Hematopoietic multipotent progenitor cell treated with erythropoietin and hydrocortisone succinate and interleukin-3 and kit ligand, for 15 days (in vitro differentiated cells): ENCODE results near the gene PRMT2.
A peak's percentile ranks its signal among the peaks of the same experiment; 100 is the strongest.
"Not testable (repeated sequence)": the region's sequence is repeated elsewhere in the genome, so short reads cannot be mapped to it uniquely, and the experiment has no call there.

Experiments
- DNase-seq: peaks from one replicate; pipeline ENCODE4 v3.0.0-alpha.2; 2015; ENCODE audit warnings: low spot score

Gene PRMT2

DNA sequence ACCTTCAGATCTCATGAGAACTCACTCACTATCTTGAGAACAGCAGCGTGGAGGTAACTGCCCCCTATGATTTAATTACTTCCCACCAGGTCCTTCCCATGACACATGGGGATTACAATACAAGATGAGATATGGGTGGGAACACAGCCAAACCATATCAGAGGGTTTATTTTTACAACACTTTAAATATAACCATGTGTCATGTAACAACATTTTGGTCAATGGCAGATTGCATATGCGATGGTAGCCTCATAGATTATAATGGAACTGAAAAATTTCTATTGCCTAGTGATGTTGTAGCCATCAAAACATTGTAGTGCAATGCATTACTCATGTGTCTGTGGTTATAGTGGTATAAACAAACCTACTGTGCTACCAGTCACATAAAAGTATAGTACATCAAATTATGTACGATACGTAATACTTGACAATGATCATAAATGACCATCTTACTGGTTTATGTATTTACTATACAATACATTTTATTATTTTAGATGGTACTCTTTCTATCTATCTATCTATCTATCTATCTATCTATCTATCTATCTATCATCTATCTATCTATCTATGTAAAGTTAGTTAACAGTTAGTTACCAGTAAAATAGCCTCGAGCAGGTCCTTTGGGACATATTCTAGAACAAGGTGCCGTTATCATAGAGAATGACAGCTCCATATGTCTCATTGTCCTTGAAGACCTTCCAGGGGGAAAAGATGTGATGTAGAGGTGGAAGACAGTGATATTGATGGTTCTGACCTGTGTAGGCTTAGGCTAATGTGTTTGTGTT is 18.0 kb upstream of the PRMT2 start:
- DNase-seq, result no peak

DNA sequence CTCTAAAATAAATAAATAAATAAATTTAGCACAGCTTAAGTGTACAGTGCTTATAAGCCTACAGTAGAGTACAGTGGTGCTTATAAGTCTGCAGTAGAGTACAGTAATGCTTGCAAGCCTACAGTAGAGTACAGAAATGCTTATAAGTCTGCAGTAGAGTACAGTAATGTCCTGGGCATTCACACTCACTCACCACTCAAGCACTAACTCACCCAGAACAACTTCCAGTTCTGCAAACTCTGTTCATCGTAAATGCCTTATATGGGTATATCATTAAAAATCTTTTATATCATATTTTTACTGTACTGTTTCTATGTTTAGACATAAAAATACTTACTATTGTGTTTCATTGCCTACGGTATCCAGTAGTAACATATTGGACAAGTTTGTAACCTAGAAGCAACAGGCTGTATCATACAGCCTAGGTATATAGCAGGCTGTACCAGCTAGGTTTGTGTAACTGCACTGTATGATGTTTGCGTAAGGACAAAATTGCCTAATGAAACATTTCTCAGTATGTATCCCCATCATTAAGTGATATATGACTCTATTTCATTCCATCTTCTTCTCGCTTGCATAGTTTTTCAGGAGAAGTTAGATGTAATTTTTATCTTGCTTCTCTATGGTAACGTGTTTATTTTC is 16.6 kb upstream of the PRMT2 start:
- DNase-seq, result no peak

DNA sequence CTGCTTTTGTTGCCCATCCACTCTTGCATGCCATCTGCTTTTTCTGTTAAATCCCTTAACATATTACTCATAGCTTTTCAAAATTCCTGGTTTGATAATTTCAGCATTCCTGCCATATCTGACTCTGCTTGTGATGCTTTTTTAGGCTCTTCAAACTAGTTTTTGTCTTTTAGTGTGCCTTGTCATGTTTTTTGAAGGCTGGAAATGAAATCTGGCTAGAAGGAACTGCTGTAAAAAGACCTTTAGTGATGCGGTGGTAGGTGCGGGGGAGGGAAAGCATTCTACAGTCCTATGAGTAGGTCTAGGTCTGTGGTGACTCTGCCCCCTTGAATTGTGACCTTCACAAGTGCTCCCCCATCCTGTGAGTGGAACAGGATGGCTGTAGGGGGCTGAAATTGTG is 15.6 kb upstream of the PRMT2 start:
- DNase-seq, result no peak

DNA sequence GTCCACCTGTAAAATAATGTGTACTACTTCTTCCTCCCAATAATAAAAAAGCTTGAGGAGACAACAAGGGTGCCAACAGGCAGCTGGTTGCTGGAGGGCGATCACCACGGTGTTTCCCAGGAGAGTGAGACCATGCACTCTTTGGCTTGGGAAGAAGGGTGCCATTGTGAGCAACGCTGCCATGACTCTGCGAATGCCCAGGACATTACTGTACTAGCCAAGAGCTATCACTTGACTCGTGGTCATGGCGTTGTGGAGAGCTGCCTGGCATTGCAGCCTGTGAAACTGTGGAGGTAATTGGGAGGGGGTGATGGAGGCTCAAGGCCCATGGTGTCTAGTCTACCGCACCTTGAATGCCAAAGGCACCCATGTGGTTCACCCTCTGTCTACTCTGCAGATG is 14.6 kb upstream of the PRMT2 start:
- no peak for DNase-seq

DNA sequence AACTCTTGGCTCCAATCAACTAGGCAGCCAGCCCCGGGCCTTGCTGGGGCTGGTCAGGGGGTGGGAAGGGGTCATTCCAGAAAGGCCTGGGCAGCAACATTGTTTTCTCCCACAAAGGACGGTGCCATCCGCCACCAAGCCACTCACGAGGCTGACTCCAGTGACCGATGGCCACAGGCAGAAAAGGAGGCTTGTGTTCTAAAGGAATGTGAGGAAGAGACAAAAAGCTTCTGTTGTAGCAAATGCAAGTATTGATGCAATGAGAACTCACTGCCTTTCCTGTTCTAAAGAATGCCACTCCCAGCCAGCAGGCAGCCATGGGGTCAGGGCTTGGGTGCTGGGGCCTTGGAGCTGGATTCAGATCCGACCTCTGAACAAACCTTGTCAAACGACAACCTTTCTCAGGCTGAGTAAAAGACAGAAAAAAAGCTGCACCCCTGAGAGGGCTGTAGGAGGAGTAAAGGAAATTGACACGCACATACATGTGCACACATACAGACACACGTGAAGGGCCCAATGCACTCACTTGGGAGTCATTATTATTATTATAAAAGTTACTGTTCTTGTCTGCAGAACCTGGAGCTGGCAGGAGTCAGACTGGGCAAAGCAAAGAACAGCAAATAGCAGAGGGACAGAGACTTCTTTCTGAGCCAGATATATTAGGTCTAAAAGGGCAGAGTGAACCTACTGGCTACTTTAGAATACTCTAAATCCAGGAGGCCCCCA is 13.9 kb upstream of the PRMT2 start:
- DNase-seq, result no peak

DNA sequence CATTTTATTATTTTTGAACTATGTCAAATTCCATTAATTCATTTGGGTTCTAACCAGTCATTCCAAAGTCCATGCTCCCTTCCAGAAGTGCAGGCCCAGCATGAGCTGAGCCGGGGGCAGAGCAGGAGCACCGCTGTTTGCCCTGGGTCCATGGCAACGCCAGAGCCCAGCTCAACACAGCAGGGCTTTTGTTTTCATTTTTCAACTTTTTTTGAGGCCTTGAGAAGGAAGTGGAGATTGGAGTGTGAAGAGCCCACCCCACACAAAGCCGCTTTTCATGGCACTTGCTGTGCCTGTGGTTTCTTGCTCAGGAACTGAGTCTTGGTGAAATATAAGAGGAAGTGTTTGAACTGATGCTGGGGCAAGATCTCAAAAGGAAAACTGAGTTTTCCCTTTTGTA is 13.2 kb upstream of the PRMT2 start:
- no peak for DNase-seq

DNA sequence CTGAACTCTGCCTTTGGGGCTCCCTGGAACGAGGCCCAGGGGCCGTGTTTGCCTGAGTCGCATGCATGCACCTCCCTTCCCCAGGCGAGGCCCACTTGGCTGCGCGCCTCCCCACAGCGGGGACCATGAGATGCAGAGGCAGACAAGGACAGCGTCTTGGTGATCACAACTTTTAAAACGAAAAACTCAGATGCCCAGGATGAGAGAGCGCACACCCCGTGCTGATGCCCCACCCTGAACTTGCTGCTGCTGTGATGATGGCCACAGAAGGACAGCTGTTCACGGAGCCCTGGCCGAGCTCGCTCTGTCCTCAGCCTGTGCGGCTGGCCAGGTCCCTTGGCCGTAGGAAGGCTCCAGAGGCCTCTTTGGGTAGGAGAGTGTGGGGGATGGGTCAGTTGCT is 11.4 kb upstream of the PRMT2 start:
- no peak for DNase-seq

DNA sequence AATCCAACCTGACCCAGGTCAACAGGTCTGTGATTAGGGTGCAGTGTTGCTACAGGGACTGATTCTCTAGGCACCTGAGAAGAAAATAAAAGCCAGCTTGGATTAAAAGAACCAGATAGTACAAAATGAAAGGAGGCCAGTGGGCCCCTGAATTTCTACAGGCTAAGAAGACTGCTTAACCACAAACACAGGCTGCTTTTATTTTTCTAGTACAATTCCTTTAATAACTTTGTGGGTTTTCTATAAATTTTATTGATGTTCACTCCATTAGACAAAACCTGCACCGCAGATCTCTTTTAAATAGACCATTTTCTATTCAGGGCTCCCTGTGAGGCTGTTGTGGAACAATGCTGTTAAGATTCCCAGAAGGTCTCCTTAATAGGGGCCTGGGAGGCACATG is 9.7 kb upstream of the PRMT2 start:
- DNase-seq, result no peak

DNA sequence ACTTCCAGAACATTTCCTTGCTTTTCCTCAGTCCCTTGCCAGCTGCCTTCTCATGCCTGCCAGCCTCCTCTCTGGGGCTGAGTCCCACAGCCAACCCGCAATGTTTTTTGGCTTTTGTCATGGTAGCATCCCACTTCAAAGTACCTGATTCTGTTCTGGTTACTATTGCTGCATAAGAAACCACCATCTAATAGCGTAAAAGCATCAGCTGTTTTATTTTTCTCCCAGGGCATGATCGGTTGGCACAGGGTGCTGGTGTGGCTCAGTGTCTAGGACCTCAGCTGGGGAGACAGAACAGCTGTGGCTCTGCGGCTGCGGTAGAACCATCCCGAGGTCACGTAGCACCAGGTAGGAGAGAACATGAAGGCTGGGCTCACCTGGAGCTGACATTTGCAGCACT is 8.9 kb upstream of the PRMT2 start:
- no peak for DNase-seq

DNA sequence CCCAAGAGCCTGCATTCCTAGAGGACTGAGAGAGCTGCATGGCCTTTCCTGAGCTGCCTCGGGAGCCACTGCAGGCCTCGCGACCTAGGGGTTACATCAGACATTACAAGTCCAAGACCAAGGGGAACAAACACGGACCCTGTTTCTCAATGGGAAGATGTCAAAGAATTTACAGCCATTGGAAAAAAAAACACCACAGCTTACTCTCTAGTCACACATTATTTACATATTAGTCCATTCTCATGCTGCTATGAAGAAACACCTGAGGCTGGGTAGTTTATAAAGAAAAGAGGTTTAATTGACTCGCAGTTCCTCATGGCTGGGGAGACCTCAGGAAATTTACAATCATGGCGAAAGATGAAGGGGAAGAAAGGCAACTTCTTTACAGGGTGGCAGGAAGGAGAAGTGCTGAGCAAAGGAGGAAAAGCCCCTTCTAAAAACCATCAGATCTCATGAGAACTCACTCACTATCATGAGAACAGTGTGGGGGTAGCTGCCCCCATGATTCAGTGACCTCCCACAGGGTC is 8.4 kb upstream of the PRMT2 start:
- no peak for DNase-seq

DNA sequence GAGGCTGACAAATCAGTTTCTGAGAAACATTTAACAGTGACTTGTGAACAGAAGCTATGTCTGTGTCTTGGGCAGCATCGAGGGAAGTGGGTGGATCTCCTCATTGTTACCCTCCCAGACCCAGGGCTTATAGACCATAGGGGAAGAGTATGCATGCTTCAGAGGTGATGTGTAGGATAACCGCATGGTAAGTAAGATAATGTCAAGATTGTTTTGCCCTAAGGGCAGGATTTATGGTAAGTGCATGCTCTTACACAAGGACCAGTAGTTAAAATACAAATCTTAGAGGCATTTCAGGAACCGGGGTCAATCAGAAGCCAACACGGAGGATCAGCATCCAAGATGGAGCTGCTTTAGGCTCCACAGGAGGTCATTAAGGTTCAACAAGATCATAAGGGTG is 7.7 kb upstream of the PRMT2 start:
- no peak for DNase-seq

DNA sequence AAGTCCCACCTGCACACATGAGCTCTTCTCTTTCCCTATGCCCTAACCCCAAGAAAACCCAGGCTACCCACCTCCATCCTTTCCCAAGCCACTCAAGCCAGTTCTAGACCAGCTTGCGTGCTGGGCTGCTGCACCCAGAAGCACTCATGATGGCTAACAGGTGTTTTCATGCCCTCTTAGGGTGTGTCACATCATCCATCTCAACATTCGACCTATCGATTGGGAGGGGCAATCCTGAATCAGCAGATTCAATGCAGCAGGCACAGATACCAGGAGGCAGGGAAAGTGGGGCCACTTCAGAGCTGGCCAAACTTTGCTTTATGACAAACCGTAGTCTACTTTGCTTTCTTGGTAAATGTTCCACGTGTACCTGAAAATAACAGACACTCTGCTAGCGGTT is 6.6 kb upstream of the PRMT2 start:
- no peak for DNase-seq

DNA sequence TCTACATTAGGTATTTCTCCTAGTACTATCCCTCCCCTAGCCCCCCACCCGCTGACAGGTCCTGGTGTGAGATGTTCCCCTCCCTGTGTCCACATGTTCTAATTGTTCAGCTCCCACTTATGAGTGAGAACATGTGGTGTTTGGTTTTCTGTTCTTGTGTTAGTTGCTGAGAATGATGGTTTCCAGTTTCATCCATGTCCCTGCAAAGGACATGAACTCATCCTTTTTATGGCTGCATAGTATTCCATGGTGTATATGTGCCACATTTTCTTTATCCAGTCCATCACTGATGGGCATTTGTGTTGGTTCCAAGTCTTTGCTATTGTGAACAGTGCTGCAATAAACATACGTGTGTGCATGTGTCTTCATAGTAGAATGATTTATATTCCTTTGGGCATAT is 4.6 kb upstream of the PRMT2 start:
- not testable (repeated sequence) for DNase-seq

DNA sequence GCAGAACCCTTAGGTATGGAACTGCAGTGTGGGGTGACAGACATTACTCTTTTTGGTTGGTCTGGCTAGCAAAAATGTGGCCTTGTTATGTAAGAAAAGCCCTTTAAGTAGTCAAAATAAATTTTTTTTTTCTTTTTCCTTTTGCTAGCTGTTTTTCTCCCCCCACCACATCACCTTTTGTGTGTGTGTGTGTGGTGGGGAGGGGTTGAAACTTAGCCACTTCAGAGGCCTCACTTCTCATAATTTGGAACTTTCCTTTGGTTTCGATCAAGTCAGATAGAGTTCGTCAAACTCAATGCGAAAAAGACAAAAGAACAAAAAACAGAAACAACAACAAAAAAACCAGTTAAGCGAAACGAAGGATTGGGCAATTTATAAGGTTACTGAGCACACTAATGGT is 1.9 kb upstream of the PRMT2 start:
- DNase-seq, result no peak

DNA sequence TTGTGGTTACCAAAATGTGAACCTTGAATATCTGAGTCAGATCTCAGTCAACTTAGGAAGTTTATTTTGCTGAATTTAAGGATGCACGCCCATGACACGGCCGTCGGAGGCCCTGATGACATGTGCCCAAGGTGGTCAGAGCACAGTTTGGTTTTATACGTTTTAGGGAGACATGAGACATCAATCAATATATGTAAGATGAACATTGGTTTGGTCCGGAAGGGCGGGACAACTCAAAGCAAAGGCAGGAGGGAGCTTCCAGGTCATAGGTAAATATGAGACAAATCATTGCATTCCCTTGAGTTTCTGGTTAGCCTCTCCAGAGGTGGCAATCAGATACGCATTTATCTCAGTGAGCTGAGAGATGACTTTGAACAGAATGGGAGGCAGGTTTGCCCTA is 1.0 kb upstream of the PRMT2 start:
- DNase-seq, result no peak

DNA sequence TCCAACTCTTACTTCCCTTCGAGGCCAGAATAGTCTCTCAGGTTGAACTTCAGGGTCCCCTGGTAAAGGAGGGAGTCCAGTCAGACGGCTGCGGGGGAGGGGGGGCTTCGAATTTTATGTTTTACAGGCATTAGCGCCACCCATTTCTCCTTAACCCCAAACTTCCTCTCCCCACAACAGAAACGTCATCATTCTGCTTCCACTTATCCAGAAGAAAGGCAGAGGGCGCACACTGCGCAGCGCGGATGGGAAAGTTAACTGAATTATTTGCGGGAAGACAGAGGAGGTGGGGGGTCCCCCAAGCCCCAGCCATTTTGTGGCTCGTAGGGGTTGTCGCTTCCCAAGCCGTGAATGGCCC is 529 bp upstream of the PRMT2 start:
- peak; percentile 39 for DNase-seq

DNA sequence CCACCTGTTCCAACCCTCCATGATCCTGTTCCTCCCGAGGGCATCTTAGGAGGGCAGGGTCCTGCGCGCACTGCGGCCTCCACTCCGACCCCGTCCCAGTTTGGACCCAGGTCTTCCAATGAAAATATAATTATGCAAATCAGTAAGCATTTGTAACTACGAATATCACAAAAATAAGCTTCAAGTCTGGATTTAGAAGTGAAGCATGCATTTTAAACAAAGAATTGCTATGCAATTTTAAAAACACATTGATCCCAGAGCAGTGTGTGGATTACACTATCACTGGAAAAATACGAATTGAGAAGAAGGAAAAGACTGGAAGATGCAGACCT is 673 bp downstream of the PRMT2 start:
- no peak for DNase-seq

DNA sequence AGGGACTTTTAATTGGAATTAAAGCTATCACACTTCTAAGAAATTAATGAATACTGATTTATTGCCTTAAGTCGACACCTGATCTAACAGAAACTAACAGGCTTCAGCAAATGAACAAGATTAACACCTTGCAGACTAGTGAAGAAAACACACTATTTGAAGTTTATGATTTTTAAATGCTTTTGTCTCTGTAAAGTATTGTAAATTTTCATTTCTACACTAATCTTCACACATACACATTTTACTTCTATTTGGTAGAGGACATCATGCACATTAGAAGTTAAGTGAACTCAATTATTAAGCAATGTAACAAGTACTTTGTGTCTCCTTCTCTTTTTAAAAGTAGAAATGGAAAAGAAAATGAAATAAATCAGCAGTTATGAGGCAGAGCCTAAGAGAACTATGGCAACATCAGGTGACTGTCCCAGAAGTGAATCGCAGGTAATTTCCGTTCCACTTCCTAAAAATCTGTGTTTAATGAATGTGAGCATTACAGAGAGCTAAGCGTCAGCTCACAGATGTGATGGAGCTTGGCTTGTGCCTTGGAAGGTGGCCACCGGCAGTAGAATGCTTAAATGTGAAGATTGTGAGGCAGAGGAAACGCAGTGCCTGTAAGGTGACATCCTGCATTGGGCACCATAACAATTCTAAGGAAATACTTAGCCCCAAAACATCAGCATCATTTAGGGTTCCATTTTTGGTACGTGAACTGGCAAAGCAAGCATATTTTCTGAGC is 1.2 kb downstream of the PRMT2 start:
- peak; percentile 5 for DNase-seq

DNA sequence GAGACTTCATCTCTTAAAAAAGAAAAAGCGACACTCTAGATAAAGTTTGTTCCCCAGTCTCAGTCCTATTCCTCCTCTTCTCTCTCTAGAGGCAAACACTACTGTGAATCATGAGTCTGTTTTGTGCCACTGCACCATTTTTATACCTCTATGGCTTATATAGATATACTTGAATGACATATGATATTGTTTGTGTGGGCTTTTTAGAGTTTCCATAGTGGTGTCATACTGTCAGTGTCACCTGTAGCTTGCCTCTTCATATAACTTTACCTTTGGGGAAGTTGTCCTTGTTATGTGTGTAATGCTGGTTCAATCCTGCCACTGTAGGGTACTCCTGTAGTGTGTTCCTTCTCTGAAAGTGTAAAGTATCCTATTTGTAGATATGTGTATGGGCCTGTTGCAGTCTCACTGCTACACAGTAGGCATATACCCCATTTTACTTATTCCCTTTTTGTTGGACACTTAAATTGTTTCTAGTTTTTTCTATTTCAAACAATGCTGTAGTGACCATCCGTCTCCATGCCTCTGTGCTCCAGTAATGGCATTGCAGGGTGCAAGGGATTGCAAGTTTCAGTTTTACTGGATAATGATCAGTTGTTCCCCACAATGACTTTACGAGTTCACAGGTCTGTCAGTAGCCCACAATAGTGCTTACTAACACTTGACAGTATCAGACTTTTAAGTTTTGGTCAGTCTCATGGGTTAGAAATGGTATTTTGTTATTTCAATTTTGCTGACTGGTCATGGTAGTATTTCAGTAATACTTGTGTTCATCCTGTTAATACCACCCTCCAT is 2.7 kb downstream of the PRMT2 start:
- peak; percentile 5 for DNase-seq

DNA sequence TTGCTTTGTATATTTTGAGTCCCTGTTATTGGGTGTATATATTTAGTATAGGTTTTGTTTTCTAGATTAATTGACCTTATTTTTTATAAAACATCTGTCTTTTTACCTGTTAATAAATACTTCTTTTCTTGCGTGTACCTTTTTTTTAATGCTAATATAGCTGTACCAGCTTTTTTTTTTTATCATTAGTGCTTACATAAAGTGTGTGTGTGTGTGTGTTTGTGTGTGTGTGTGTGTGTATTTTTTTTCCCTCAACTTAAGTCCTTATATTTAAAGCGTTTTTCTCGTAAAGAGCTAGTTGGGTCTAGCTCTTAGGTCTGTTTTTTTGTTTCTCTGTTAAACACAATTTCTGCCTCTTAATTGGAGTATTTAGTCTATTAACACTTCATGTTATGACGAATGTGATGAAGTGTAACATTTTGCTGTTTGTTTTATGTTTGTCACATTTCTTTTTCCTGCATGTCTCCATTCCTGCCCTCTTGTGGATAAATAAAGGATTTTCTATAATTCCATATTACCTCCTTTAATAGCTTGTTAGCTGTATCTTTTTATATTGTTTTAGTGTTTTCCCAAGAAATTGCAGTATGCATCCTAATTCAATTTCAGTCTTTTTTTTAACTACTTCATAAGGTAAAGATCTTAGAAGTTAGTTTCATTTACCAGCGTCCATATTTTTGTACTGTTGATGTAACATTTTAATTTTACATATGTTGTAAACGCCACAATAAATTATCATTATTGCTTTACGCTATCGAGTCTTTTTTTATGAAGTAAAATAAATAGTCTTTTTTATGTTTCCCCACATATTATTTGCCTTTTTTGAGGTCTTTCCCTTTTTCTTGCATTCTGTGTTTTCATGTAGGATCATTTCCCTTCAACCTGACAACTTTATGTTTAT is 4.3 kb downstream of the PRMT2 start:
- peak; percentile 29 for DNase-seq

DNA sequence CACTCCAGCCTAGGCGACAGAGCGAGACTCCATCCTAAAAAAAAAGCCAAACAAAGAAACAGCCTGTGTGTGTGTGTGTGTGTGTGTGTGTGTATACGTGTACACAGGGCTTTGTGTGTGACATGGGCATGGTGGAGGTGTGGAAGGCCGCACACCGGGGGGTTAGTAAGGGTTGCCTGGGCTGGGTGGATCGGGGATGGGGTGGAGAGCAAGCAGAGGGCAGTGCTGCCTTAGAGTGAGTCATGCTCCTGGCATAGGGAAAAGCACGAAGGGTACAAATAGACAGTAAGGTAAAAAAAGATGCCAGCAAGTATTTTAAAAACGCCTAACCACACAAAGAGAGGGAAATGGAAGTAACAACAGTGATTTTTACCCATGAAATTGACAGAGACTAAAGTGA is 6.2 kb downstream of the PRMT2 start:
- DNase-seq, result no peak
